Osteoblast (primary cell): ENCODE data around the gene ZNF784. TPM values are rescaled to one million over a fixed set of nuclear protein-coding genes. Genes with fewer than 3 reads are reported as not detected.

Experiments used
- DNase-seq: peaks from one replicate; pipeline ENCODE4 v3.0.0; 2011; ENCODE audit warnings: low spot score, mixed read lengths; ENCODE audit not compliant: insufficient read length; ENCODE audit errors: missing footprints
- H2AFZ ChIP-seq: 2 replicates; pipeline ENCODE4 v1.6.0; 2011; ENCODE audit warnings: mild to moderate bottlenecking, low read length
- H3K27ac ChIP-seq: 2 replicates; pipeline ENCODE4 v1.5.1; 2011; ENCODE audit warnings: mild to moderate bottlenecking, low read depth, low read length, moderate library complexity
- H3K27me3 ChIP-seq: 2 replicates; pipeline ENCODE4 v1.6.0; 2012; ENCODE audit warnings: mild to moderate bottlenecking, control low read depth, inconsistent platforms, low read length, moderate library complexity; ENCODE audit not compliant: insufficient read depth
- H3K36me3 ChIP-seq: 2 replicates; pipeline ENCODE4 v1.5.1; 2011; ENCODE audit warnings: mild to moderate bottlenecking, low read length, control low read depth, moderate library complexity; ENCODE audit not compliant: insufficient read depth
- H3K4me1 ChIP-seq: 2 replicates; pipeline ENCODE4 v1.5.1; 2011; ENCODE audit warnings: mild to moderate bottlenecking, low read length, control low read depth, moderate library complexity; ENCODE audit not compliant: insufficient read depth
- H3K4me2 ChIP-seq: 2 replicates; pipeline ENCODE4 v1.6.0; 2011; ENCODE audit warnings: mild to moderate bottlenecking, low read length; ENCODE audit not compliant: insufficient read depth
- H3K4me3 ChIP-seq: fragments of 200-600 bp; sonication (generic); 3 replicates; pipeline ENCODE4 v1.5.1; 2012; ENCODE audit warnings: mild to moderate bottlenecking, low read length, inconsistent platforms; ENCODE audit not compliant: insufficient read depth
- H3K79me2 ChIP-seq: 2 replicates; pipeline ENCODE4 v1.6.0; 2012; ENCODE audit warnings: mild to moderate bottlenecking, low read length, control low read depth, inconsistent platforms; ENCODE audit not compliant: insufficient read depth
- H3K9me3 ChIP-seq: 2 replicates; pipeline ENCODE4 v1.5.1; 2011; ENCODE audit warnings: low read depth, low read length, control low read depth
- H4K20me1 ChIP-seq: 2 replicates; pipeline ENCODE4 v1.6.0; 2012; ENCODE audit warnings: mild to moderate bottlenecking, low read length, control low read depth; ENCODE audit not compliant: insufficient read depth
- total RNA-seq: library from RNA; depleted of rRNA; stranded (reverse); fragments of >200 nt; gene quantifications from 2 replicates; pipeline ENCODE4 v1.2.3, GENCODE V29; 2012
- TF ChIP-seq, protein P1 (sequence below): IDR thresholded peaks from 2 replicates; pipeline ENCODE4 v1.5.1; 2011; ENCODE audit warnings: mild to moderate bottlenecking, low read depth, low read length, moderate library complexity; ENCODE audit errors: extremely low read depth

ZNF784 gene
- total RNA-seq, 1 donor, result 8.7 TPM

DNA sequence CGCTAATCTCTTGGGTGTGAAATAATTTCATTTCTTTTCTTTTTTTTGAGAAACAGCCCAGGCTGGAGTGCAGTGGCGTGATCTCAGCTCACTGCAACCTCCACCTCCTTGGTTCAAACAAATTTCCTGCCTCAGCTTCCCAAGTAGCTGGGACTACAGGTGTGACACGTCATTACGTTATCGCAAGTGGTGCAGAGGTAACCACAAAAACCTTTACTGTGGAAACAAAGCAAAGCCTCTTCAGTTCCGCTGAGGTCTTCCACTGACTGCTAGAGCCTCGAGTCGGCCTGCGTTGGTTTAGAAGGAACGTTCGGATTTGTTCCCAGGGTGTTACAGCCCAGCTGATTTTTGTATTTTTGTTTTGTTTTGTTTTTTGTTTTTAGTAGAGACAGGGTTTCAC is 2.0 kb upstream of the ZNF784 start:
- no peak overlapping the region for H3K4me2 ChIP-seq
- H3K79me2 ChIP-seq, result peaks cover 4% of the 10 kb centered on the region
- no peaks in the 10 kb centered on the region for H3K36me3 ChIP-seq
- peaks cover 4% of the 10 kb centered on the region for H3K4me1 ChIP-seq
- H3K9me3 ChIP-seq, result no peaks in the 10 kb centered on the region
- H2AFZ ChIP-seq, result no peak overlapping the region
- peaks cover 5% of the 10 kb centered on the region for H4K20me1 ChIP-seq
- DNase-seq, result no peak
- H3K27me3 ChIP-seq, result no peaks in the 10 kb centered on the region
- H3K27ac ChIP-seq, result no peak overlapping the region
- H3K4me3 ChIP-seq, result no peak overlapping the region
- TF ChIP-seq, protein P1, sequence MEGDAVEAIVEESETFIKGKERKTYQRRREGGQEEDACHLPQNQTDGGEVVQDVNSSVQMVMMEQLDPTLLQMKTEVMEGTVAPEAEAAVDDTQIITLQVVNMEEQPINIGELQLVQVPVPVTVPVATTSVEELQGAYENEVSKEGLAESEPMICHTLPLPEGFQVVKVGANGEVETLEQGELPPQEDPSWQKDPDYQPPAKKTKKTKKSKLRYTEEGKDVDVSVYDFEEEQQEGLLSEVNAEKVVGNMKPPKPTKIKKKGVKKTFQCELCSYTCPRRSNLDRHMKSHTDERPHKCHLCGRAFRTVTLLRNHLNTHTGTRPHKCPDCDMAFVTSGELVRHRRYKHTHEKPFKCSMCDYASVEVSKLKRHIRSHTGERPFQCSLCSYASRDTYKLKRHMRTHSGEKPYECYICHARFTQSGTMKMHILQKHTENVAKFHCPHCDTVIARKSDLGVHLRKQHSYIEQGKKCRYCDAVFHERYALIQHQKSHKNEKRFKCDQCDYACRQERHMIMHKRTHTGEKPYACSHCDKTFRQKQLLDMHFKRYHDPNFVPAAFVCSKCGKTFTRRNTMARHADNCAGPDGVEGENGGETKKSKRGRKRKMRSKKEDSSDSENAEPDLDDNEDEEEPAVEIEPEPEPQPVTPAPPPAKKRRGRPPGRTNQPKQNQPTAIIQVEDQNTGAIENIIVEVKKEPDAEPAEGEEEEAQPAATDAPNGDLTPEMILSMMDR, result no peak

DNA sequence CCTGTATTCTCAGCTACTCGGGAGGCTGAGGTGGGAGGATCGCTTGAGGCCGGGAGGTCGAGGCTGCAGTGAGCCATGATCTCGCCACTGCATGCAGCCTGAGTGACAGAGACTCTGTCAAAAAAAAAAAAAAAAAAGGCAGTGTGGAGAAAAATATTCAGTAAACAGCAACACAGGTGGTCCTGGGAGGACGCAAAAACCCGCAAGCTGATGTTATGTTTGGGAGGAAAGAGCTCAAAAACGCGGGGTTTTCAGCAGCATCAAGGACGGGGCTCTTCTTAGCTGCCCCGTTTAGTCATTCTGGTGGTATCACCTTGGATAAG is 599 bp upstream of the ZNF784 start:
- DNase-seq, result peak; percentile 18
- H4K20me1 ChIP-seq, result peaks cover 7% of the 10 kb centered on the region
- peaks cover 4% of the 10 kb centered on the region for H3K4me1 ChIP-seq
- H3K36me3 ChIP-seq, result peaks cover 4% of the 10 kb centered on the region
- H2AFZ ChIP-seq, result peak overlapping the region; percentile 98
- peak overlapping the region; percentile 85 for H3K4me3 ChIP-seq
- H3K4me2 ChIP-seq, result peak overlapping the region; percentile 97
- peaks cover 4% of the 10 kb centered on the region for H3K79me2 ChIP-seq
- no peaks in the 10 kb centered on the region for H3K27me3 ChIP-seq
- no peaks in the 10 kb centered on the region for H3K9me3 ChIP-seq
- peak overlapping the region; percentile 78 for H3K27ac ChIP-seq
- TF ChIP-seq, protein P1, result no peak

DNA sequence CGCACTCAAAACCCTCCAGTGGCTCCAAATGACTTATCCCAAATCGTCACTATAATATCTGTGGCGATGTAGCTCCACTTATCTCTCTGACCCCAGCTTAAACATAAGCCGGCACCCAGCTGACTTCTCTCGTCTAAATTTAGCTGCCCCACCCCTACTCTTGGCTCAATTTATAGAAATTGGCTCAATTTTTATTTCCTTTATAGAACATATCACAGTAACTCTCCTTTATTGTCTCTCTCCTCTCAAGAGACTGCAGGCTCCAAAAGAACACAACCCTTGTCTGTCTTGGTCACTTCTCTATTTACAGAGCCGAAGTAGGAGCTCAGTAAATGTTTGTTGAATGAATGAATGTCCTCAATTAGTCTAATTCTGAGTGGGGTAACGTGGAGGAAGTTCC is 805 bp downstream of the ZNF784 start:
- peak; percentile 83 for DNase-seq
- H3K4me2 ChIP-seq, result peak overlapping the region; percentile 20

DNA sequence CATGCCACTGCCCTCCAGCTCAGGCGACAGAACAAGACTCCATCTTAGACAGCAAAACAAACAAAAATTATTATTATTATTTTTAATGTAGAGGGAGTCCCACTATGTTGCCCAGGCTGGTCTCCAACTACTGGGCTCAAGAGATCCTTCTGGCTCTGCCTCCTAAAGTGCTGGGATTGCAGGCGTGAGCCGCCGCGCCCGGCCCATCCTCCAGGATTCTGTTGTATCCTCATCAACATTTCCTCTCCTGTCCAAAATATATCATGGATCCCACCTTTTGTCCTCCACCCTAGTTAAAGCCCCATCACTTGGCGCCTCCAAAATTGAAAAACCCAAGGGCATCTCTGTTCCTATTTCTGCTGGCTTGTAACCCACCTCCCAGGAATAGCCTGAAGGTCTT is 1.2 kb downstream of the ZNF784 start:
- Histone ChIP-seq H3K27me3 (no peaks in the 10 kb centered on the region), H2AFZ (no peak overlapping the region), H4K20me1 (peaks cover 7% of the 10 kb centered on the region), H3K36me3 (peaks cover 4% of the 10 kb centered on the region), H3K4me1 (peaks cover 4% of the 10 kb centered on the region), H3K4me3 (no peak overlapping the region), H3K4me2 (peak overlapping the region; percentile 20), H3K79me2 (peaks cover 4% of the 10 kb centered on the region), H3K9me3 (no peaks in the 10 kb centered on the region), H3K27ac (no peak overlapping the region)
- TF ChIP-seq, protein P1, result no peak
- DNase-seq, result no peak

More for the DNA sequence above, 805 bp downstream of the ZNF784 start:
- TF ChIP-seq, protein P1, result no peak
- peaks cover 7% of the 10 kb centered on the region for H4K20me1 ChIP-seq
- peaks cover 4% of the 10 kb centered on the region for H3K4me1 ChIP-seq
- H2AFZ ChIP-seq, result no peak overlapping the region
- peaks cover 4% of the 10 kb centered on the region for H3K79me2 ChIP-seq
- H3K27ac ChIP-seq, result no peak overlapping the region
- no peaks in the 10 kb centered on the region for H3K9me3 ChIP-seq
- peak overlapping the region; percentile 85 for H3K4me3 ChIP-seq
- H3K36me3 ChIP-seq, result peaks cover 4% of the 10 kb centered on the region
- no peaks in the 10 kb centered on the region for H3K27me3 ChIP-seq
